T-helper 9 cell (primary cell): ENCODE measurements around the gene GOLGA8M.
"Not testable (repeated sequence)": the region's sequence is repeated elsewhere in the genome, so short reads cannot be mapped to it uniquely, and the experiment has no call there.

Experiments
- DNase-seq: peaks from one replicate; pipeline ENCODE4 v3.0.0-alpha.2; 2020
- total RNA-seq, 2 donors: gene quantifications; one replicate each; lab custom pipeline; 2026; lab: John Stamatoyannopoulos, UW

GOLGA8M gene
- 0 to 0.14 reads per million in 2 donors for total RNA-seq

GRCh38 chr15:28712270-28712669 is at the start of gene GOLGA8M:
TSS of gene GOLGA8M (minus strand) at chr15:28712421. CDS start at chr15:28712323, 98 bp downstream.
- not testable (repeated sequence) for DNase-seq

GRCh38 chr15:28742890-28743289 is 30.7 kb upstream of the GOLGA8M start:
- not testable (repeated sequence) for DNase-seq

- not testable (repeated sequence) for DNase-seq
Measured at GRCh38 chr15:28738590-28739292, 26.5 kb upstream of the GOLGA8M start.

GRCh38 chr15:28738200-28738561 is 26.0 kb upstream of the GOLGA8M start:
- DNase-seq = not testable (repeated sequence)

GRCh38 chr15:28737521-28738199 is 25.4 kb upstream of the GOLGA8M start:
- peak; percentile 4 for DNase-seq

GRCh38 chr15:28728061-28728460 is 15.8 kb upstream of the GOLGA8M start:
- not testable (repeated sequence) for DNase-seq

GRCh38 chr15:28727026-28727425 is 14.8 kb upstream of the GOLGA8M start:
- not testable (repeated sequence) for DNase-seq

GRCh38 chr15:28726102-28726501 is 13.9 kb upstream of the GOLGA8M start:
- no peak for DNase-seq

GRCh38 chr15:28725556-28725955 is 13.3 kb upstream of the GOLGA8M start:
- DNase-seq = no peak

- not testable (repeated sequence) for DNase-seq
Measured at GRCh38 chr15:28723986-28724385, 11.8 kb upstream of the GOLGA8M start.

- not testable (repeated sequence) for DNase-seq
Measured at GRCh38 chr15:28719626-28720025, 7.4 kb upstream of the GOLGA8M start.

- not testable (repeated sequence) for DNase-seq
Measured at GRCh38 chr15:28718576-28718975, 6.4 kb upstream of the GOLGA8M start.

GRCh38 chr15:28714176-28714575 is 2.0 kb upstream of the GOLGA8M start:
- not testable (repeated sequence) for DNase-seq

GRCh38 chr15:28703927-28704326 is 8.3 kb downstream of the GOLGA8M start:
- not testable (repeated sequence) for DNase-seq

- DNase-seq = not testable (repeated sequence)
Measured at GRCh38 chr15:28702427-28702826, 9.8 kb downstream of the GOLGA8M start.

GRCh38 chr15:28694006-28694751 is 18.0 kb downstream of the GOLGA8M start:
- not testable (repeated sequence) for DNase-seq

GRCh38 chr15:28693021-28693420 is 19.2 kb downstream of the GOLGA8M start:
- not testable (repeated sequence) for DNase-seq

GRCh38 chr15:28673533-28673932 is 38.7 kb downstream of the GOLGA8M start:
- DNase-seq = not testable (repeated sequence)

GRCh38 chr15:28672122-28672521 is 40.1 kb downstream of the GOLGA8M start:
- DNase-seq = not testable (repeated sequence)

GRCh38 chr15:28666402-28666801 is 45.8 kb downstream of the GOLGA8M start:
- DNase-seq = not testable (repeated sequence)

- DNase-seq = not testable (repeated sequence)
Measured at GRCh38 chr15:28664575-28664974, 47.6 kb downstream of the GOLGA8M start.

GRCh38 chr15:28663717-28664116 is 48.5 kb downstream of the GOLGA8M start:
- not testable (repeated sequence) for DNase-seq

GRCh38 chr15:28660750-28661149 is 51.5 kb downstream of the GOLGA8M start:
- DNase-seq = not testable (repeated sequence)
